NCI-H345 treated with DMSO at 0.1 percent for 48 hours (cell line): ENCODE data around the gene LRRC26.

ENCODE experiments used
- DNase-seq: peaks from one replicate; lab custom pipeline; 2025; ENCODE audit not compliant: unreplicated experiment; lab: John Stamatoyannopoulos, UW

Gene LRRC26

DNA sequence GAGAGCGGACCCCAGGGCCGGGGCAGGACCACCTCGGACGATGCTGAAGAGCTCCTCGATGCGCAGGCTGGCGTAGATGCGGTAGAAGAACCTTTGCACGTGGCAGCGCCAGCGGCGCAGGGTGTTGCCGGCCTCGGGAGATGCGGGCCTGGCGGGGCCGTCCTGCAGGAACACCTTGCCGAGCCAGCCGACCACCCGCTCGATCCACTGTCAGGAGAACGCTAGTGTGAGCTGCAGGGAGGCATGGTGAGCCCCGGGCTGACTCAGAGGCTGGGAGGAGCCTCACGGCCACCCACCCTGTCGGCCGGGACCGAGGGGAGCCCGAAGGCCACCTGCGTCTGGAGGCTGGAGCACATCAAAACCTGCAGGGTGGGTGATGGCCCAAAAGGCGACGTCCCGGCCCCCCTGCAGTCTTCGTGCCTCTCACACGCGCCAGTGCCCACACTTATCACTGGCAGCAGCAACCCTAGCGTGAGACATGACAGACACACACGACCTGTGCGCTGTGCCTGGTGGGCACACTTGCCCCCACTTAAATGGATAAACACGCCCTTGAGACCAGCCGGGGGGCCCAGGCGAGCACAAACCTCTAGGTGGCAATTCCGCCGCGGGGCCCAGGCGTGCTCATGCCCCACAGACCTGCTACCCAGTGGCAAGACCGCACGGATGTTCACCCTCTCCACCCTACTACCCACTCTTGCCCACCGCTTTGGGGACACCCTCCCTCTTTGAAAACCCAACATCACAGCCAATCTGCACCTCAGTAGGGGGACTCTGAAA lies 15.2 kb upstream of the LRRC26 start:
- DNase-seq: no peak

DNA sequence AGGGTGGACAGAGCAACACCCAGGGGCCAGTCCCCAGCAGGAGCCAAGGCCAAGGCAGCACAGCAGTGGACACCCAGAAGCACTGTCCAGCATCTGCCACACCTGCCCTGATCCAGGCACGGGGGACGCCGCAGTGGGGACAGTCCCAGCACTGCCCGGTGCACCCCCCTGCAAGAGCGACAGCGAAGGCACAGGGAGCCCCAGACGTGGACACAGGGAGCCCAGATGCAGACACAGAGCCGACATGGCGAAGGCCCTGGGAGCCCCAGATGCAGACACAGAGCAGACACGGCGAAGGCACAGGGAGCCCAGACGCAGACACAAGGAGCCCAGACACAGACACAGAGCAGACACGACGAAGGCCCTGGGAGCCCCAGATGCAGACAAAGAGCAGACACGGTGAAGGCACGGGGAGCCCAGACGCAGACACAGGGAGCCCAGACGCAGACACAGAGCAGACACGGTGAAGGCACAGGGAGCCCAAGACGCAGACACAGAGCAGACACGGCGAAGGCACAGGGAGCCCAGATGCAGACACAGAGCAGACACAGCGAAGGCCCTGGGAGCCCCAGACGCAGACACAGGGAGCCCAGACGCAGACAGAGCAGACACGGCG lies 14.2 kb upstream of the LRRC26 start:
- DNase-seq: no peak

DNA sequence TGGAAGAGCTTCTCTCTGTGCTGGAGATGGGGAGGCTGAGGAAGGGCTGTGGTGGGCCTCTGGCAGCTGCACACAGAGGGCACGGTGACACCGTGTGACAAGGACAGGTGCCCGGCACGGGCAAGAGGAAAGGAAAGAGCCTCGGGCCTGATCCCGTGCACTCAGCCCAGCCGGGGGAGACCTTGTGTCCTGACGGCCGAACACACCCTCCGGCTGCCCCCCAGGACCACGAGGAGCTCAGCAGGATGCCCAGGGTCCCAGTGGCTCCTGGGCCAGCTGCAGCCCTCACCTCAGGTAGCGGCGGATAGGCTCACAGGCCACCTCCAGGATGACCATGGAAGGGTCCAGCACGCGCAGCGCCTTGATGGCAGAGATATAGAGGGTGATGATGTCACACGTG lies 13.0 kb upstream of the LRRC26 start:
- DNase-seq: no peak

DNA sequence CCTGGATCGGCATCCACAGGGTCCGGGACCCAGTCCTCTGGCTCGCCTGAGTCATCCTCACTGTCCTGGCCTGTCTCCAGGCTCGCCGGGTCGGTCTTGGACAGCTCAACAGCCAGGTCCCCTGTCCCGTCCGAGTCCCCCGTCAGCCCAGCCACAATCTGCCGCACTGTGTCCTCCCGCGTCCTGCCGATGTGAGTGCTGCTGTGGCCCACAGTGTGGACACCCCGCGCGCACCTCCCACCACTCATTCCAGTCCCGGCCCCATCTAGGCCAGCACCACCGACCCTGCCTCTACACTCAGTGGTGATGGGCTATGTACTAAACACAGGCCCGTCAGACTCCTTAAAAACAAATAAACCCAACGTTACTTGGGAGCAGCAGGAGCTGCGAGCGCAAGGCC lies 11.8 kb upstream of the LRRC26 start:
- no peak for DNase-seq

DNA sequence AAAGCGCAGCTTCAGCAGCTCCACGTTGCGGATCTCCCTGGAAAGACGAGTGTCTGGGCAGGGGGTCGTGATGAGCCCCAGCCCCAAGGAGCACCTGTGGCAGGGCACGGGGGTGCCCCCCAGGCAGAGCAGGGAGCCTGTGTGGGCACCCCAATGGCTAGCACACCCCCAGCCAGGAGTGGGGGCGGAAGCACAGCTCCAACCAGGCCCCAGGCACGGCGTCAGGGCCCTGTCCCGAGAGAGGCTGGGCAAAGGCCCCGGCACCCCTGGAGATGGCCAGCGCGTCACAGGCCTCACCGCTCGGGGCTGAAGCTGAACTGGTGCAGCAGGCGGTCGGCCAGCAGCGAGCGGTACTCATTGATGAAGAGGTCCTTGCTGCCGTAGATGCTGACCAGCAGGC lies 10.6 kb upstream of the LRRC26 start:
- no peak for DNase-seq

DNA sequence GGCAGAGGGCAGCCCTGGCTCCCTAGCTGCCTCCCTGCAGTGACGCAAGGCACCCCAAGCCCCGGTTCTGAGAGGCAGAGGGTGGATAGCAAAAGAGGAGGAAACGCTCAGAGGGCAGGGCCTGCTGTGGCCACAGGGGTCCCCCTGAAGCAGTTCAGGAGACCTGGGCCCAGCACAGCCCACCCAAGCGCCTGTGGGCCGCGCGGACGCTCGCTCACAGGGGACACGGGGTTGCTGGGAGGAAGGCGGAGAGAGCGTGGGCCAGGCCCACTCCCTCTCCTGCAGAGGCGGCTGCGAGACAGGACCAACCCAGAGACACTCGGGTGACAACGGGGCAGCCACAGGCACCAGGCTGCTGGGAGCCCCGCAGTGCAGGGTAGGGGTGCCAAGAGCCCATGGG lies 9.9 kb upstream of the LRRC26 start:
- no peak for DNase-seq

DNA sequence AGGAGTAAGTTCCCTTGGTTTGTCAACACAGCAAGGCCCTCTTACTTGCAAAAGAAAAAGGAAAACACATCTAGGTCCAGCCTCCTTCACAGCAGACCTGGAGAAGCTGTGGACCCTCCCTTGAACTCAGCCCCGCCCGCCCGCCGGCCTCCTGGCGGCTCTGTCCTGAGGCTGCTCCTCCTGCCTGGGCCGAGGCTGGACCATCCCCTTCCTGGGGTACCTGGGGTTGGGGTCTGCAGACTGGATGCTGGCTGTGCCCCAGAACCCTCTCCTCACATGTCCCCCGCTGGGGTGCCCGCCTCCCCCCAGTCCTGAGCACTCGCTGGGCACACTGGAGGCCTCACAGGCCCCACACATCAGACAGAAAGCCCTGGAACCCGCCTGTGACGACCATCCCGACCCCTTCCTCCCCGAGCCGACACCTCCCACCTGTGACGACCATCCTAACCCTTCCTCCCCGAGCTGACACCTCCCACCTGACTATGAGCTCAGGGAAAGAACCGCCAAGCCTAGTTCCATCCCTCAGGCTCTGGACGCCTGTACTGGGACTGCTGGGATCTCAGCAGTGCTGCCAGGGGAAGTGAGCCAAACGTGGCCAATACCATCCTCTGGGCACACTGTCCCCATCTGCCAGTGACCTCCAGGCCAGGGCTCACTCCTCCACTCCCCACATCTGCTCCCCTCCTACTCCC lies 9.2 kb upstream of the LRRC26 start:
- no peak for DNase-seq

DNA sequence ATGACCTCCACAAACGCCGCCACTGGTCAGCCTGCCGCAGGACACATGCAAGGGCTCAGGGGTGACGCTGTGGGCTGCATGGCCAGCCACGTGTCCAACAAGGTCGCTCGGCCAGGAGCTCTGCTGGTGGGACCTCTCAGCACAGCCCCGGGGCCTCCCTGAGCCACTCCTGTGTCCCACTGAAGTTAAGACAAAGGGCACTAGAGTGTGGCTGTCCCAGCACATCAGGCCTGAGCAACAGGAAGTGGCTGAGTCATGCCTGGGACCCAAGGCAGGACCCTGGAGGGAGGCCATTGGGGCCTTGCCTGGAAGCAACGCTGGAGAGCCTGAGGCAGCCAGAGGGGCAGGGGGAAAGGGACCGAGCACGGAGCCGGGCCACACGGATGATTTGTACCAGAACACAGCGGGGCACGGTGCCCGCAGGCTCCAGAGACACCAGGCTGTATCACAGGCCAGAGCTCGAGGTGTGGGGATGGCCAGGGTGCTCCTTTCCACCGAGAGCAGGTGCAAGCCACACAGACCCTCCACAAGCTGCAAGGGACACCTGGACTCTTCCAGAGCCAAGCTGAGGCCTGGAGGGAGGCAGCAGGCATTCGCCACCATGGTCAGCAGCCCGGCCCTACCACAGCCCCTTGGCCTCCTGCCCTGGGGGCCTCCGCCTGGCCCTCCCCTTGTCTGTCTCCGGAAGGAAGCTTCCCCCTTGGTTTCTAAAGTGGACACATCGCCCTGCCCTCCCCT lies 8.5 kb upstream of the LRRC26 start:
- no peak for DNase-seq

DNA sequence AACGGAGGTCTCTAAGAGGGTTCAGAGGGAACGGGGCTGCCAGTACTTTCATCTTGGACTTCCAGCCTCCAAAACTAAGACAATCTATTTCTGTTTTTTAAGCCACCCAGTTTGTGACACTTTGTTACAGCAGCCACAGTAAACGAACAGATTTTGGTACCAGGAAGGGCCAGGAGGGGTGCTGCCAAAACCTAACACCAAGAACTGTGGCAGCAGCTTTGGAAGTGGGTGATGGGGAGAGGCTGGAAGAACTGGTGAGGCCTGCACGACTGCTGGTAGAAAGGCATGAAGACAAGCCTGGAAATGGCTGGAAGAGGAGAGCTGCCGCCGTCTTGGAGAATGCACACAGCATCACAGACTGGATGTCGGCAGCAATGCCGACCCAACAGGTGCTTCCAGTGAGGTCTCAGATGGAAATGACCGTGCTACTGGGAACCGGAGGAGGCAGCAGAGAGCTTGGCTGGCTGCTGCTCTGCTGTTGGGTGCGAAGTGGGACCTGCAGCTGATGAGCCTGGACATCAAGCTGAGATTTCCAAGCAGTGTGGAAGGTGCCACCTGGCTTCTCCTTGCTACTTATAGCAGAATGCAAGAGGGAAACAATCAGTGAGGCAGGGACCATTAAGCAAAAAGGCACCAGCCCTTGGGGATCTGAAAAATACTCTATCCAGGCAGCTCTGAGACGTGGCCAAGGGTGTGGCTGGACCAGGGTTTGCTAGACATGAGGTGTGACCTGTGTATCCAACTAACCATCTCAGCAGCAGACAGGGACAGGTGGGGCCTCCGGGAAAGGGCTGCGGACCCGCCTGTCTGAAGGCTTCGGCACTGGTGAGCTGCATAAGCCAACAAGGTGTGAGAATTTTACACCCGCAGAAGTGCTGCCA lies 6.7 kb upstream of the LRRC26 start:
- DNase-seq: no peak

DNA sequence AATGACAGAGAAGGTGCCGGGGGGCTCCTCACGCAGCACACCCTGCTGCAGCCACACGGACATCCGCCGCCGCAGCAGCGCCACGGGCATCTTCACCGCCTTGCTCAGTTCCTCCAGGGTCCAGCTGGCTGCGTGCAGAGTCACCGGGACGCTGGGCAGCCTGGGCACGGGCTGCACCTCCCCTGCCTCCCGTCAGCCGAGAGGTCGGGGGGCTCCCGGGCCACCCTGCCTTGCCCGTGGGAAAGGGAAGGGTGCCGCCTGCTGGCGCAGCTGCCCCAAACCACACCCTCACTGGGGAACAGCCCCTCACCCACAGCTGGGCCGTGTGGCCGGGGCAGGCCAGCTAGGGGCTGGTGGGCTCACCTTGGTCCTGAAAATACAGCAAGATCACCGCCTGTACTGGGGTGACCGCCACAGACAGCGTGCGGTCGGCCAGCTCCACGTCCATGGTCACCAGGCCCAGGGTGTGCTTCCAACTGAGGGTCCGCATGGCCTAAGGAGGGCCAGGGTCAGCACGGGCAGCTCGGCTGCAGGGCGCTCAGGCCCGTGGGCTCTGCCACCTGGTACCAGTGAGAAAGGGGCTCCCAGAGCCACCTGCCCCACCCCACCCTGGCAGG lies 5.6 kb upstream of the LRRC26 start:
- DNase-seq: no peak

DNA sequence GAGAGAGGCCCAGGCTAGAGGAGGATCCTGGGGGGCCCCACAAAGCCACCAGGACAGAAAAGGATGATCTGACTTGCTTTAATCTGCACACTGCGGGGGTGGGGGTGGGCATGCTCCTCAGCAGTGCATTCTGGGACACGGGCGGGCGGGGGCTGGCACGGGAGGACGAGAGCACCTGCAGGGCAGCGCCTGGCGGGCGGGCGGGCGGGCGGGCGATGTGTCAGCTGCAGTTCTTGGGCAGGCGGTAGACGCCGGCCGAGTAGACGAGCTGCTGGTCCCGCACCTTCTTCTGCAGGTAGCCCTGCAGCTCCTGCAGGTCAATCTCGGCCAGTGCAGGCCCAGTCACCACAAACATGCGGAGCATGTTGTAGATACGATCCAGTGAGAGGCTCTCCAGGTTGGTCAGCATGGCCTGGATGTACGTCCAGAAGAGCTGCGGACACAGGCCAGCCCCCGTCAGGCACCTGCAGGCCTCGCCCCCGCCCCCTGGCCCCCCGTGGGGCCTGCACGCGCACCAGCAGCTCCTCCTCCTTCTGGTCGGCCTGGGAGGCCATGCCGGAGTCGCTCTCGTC lies 5.0 kb upstream of the LRRC26 start:
- no peak for DNase-seq

DNA sequence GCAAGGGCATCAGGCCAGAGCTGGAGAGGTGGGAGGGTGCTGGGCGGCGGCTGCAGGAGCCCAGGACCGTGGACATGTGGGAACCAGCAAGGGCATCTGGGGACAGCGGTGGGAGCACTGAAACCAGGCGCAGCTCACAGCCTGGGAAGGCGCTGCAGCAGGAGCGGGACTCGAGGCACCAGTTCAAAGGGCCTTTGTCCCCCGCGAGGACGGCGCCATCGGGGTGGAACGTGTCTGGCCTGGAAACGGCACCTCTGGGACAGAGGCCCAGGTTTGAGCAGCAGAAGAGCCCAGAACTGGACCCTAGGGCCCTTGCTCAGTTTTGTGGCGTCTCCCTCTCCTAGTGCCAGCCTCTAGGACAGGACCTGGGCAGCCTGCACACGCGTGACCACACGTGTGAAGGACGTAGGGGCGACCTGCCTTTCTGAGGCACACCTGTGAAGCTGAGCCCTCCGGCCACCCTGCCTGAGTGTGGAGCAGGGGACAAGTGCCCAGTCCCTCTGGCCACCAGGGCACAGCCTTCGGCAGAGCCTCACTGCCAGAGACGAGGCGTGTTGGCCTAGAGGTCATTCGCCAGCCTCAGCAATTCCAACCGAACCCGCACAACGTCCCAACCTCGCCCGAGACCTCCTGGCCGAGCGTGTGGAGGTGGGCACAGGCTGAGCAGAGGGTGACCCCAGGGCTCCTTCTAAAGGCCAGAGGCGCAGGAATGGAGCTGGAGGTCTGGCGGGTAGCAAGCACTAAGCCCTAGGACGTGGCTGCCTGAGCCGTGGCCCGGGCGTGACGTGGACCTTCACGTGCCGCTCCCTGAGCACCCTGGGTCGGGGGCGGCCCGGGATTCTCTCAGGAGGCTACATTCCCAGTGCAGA lies 4.2 kb upstream of the LRRC26 start:
- no peak for DNase-seq

DNA sequence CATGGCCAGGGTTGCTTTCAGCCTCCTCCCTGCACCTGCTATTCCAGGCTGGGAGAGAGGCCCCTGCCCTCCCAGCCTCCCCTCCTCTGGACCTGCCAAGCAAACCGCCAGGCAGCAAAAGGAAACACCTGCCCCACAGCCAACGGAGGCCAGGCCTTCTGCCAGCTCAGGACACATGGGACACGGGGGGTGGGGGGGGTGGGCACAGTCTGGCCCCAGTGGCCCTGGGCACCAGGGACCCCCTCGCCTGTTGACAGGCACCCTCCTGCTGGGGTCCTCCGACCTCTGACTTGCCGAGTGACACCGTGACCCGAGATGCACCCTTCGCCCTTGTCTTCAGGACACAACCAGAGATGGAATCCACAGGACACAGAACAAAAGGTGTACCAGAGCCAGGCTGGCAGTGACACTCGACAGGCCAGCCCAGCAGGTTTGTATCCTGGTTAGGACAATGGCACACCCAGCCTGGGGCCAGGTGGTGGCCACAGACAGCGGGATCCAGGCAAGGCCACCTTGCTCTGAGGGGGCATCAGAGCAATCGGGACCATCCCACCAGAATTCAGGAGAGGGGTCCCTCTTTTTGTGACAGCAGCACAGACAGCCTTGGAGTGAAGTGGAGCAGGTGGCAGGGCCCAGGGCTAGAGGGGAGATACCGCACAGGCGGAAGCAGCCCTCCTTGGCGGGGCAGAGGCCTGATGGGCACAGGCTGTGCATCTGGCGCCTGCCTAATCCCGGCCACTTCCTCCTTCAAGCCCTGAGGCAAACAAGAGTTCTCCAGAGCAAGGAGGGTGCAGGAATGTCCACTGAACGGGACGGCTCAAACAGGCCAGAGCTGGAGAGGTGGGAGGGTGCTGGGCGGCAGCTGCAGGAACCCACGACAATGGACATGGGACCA lies 3.3 kb upstream of the LRRC26 start:
- no peak for DNase-seq

DNA sequence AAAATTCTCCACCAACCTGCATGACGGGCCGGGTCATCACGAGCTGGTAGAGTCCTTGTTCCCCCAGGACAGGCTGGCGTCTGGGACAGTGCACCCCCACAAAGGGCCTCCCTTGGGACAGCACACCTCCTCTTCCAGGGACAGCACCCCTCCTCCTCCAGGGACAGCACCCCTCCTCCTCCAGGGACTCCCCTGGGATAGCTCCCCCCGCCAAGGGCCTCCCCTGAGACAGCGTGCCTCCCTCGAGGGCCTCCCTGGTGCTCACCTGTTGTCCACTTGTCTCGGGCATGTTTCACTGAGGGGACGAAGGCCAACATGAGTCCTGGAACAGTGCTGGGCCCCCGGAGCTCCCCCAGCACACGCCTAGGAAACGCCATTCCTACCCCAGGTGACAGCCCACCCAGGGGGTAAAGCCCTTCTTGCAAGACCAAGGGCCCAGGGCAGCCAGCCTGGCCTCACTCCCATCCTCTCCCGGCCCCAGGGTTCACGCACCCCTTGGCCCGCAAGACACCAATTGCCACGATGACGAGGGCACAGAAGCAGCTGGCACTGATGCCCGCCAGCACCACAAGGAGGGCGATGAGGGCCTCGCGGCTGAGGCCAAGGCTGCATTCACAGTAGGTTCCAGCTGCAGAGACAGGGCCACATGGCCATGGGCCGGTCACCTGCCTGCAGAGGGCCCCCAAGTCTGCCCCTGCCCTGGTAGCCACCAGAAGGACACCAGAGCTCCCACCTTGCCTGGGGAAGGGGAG lies 1.5 kb upstream of the LRRC26 start:
- no peak for DNase-seq

DNA sequence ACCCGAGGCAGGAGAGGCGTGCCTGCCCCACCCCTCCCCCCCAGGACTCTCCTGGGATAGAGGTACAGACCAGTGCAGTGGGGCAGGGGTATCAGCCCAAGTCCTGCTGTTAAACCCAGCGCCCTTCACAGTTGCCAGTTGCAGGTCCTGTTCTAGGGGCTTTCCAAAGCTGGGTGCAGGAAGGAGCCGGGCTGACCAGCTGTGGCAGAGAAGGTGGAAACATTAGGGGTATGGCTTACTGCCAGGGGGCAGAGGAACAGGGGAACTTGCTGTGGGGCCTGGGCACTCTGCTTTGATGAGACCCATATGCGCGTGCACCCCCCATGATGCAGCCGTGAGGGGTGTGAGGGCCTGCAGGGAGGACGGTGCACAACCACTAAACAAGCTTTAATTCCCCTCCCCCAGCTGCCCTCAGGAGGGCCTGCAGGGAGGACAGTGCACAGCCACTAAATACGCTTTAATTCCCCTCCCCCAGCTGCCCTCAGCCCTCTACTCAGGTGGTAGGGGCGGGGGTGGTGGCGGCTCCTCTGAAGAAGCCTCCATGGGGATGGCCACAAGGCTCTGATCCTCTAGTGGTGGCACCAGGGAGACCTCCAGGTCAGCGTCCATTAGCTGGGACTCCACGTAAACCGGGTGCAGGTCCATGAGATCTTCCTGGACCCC lies 766 bp upstream of the LRRC26 start:
- DNase-seq: no peak
